Activated naive CD4-positive, alpha-beta T cell treated with anti-CD3 and anti-CD28 coated beads, Interleukin-2, amount 10 ng/mL, durations not matched to agents 7 days and 5 days (primary cell): Measurements from ENCODE around the gene SCN2B.

Source experiments
- CTCF ChIA-PET: fragments of 350-600 bp; sonication (Branson Sonifier 250); formaldehyde crosslinking; loops from one replicate; lab custom pipeline; 2021; ENCODE audit warnings: antibody characterized with exemption; lab: Charles Lee
- DNase-seq: peaks from one replicate; pipeline ENCODE4 v3.0.0-alpha.2; 2020
- H3K27ac Mint-ChIP-seq: one replicate; pipeline ENCODE4 v1.8.0; 2021; ENCODE audit warnings: mild to moderate bottlenecking, moderate library complexity, mixed read lengths
- H3K27me3 Mint-ChIP-seq: one replicate; pipeline ENCODE4 v1.8.0; 2021; ENCODE audit warnings: mild to moderate bottlenecking, mixed read lengths
- H3K36me3 Mint-ChIP-seq: one replicate; pipeline ENCODE4 v1.8.0; 2021; ENCODE audit warnings: mixed read lengths
- H3K4me1 Mint-ChIP-seq: one replicate; pipeline ENCODE4 v1.8.0; 2021; ENCODE audit warnings: mixed read lengths
- H3K4me3 Mint-ChIP-seq: one replicate; pipeline ENCODE4 v1.8.0; 2021; ENCODE audit warnings: mild to moderate bottlenecking, moderate library complexity, mixed read lengths
- H3K9me3 Mint-ChIP-seq: one replicate; pipeline ENCODE4 v1.8.0; 2021; ENCODE audit warnings: mixed read lengths

The SCN2B gene

DNA sequence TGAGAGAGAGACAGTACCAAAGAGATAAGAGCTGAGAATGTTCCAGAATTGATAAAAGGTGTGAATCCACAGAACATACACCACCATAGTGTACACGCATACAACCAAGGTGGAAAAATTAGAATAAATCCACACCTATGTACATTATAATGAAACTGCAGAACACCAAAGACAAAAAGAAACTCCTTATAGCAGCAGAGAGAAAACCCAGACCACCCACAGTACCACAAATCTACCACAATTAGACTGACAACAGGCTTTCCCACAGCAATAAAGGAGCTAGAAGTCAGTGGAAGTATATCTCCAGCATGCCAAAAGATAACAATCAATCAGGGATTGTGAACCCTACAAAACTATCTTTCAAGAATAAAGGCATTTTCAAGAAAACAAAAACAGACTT lies 55.6 kb downstream of the SCN2B start:
- no peaks in the 10 kb centered on the region for H3K36me3 Mint-ChIP-seq
- no peaks in the 10 kb centered on the region for H3K4me1 Mint-ChIP-seq
- no peaks in the 10 kb centered on the region for H3K9me3 Mint-ChIP-seq
- no peak for DNase-seq
- H3K4me3 Mint-ChIP-seq: no peak overlapping the region
- H3K27me3 Mint-ChIP-seq: peaks cover 44% of the 10 kb centered on the region
- H3K27ac Mint-ChIP-seq: no peak overlapping the region
- CTCF ChIA-PET: interaction anchor here (0.8 kb wide), 1 partner anchor 78 kb away, joined by 3 read pairs; no protein-coding TSS in a partner anchor

DNA sequence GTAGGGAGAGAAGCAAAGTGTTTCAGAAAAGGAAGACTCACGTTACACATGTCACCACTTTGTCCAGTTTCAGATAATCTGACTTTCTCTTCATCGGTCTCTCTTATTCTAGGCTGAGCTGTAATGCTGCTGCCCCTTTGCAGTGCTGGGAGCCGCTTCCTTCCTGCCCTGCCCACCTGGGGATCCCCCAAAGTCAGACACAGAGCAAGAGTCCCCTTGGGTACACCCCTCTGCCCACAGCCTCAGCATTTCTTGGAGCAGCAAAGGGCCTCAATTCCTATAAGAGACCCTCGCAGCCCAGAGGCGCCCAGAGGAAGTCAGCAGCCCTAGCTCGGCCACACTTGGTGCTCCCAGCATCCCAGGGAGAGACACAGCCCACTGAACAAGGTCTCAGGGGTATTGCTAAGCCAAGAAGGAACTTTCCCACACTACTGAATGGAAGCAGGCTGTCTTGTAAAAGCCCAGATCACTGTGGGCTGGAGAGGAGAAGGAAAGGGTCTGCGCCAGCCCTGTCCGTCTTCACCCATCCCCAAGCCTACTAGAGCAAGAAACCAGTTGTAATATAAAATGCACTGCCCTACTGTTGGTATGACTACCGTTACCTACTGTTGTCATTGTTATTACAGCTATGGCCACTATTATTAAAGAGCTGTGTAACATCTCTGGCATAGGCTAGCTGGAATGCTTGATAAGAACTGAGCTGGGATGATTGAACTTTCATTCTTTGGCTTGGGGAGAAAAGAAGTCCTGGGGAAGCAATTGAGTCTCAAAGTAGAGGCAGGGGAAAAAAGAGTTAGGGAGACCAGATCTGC lies 58.4 kb downstream of the SCN2B start:
- no peak overlapping the region for H3K4me3 Mint-ChIP-seq
- no peaks in the 10 kb centered on the region for H3K36me3 Mint-ChIP-seq
- peaks cover 57% of the 10 kb centered on the region for H3K27me3 Mint-ChIP-seq
- H3K9me3 Mint-ChIP-seq: no peaks in the 10 kb centered on the region
- CTCF ChIA-PET: interaction anchor here (1.4 to 1.5 kb wide), 2 partner anchors 26 to 310 kb away, joined by 4 read pairs; no protein-coding TSS in a partner anchor
- peaks cover 12% of the 10 kb centered on the region for H3K4me1 Mint-ChIP-seq
- H3K27ac Mint-ChIP-seq: no peak overlapping the region
- no peak for DNase-seq

DNA sequence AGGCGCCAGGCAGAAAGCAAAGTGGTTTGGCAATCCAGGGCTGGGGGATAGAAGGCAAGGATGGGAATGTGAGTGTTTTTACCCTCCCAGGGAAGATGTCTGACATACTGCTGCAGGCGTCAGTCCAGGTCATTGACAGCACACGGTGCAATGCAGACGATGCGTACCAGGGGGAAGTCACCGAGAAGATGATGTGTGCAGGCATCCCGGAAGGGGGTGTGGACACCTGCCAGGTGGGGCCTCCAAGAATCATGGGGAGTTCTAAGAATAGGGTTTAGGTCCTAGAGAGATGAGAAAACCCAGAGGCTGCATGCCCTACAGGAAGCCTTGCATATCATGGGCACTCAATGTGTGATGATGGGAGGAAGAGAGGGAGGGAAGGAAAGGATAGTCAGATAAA lies 61.4 kb downstream of the SCN2B start:
- Mint-ChIP-seq H3K27ac (no peak overlapping the region), H3K4me1 (peaks cover 14% of the 10 kb centered on the region), H3K36me3 (no peaks in the 10 kb centered on the region), H3K4me3 (no peak overlapping the region), H3K9me3 (no peaks in the 10 kb centered on the region), H3K27me3 (peaks cover 61% of the 10 kb centered on the region)
- CTCF ChIA-PET: no interaction called here
- no peak for DNase-seq

DNA sequence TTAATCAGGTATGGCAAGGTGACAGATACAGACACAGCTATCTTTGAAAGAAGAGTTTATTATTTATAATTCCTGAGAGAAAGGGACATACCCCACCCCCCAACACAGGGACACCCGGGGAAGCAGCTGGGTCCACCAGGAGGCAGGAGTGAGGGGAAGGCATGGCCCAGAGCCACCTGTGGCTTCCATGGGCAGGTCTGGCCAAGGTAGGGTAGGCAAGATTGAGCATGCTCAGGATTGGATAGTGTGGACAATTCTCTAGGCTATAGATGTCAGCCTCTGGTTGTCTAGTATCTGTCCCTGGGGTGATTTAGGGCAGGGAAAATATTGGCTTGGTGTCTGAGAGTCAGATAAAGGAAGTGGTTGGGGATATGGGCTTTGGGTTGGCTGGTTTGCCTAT lies 62.2 kb downstream of the SCN2B start:
- Mint-ChIP-seq H3K27me3 (peaks cover 65% of the 10 kb centered on the region), H3K36me3 (no peaks in the 10 kb centered on the region), H3K27ac (no peak overlapping the region), H3K9me3 (no peaks in the 10 kb centered on the region), H3K4me1 (peaks cover 14% of the 10 kb centered on the region), H3K4me3 (no peak overlapping the region)
- DNase-seq: no peak
- CTCF ChIA-PET: interaction anchor here (0.8 to 1.7 kb wide), 2 partner anchors 8 to 57 kb away, joined by 3 to 8 read pairs; no protein-coding TSS in a partner anchor

DNA sequence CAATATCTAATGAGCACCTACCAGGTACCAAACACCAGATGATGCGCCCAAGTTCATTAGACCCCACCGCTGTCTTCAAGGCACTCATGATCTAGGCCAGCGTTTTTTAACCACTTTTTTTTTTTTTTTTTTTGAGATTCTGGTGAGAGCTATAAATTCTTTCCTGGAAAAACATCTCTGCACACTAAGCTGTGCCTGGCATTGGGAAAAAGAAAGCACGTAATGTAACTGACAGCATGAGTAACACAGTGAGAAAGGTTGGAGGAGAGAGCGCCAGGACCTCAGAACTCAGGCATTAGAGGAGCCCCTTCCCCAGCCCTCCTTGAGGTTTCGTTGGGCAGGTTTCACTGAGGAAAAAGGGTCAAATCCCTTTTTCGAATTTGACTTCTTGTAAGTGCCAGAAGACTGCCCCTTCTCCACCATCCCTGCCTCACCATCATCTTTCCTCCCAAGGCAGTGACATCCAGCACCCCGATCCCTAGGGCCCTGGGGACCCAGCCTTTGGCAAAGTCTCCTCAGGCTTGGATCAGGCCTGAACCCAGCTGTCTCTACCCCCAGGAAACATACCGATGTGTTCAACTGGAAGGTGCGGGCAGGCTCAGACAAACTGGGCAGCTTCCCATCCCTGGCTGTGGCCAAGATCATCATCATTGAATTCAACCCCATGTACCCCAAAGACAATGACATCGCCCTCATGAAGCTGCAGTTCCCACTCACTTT lies 63.6 kb downstream of the SCN2B start:
- H3K9me3 Mint-ChIP-seq: no peaks in the 10 kb centered on the region
- H3K4me1 Mint-ChIP-seq: peaks cover 14% of the 10 kb centered on the region
- CTCF ChIA-PET: interaction anchor here (1.7 kb wide), 1 partner anchor 58 kb away, joined by 8 read pairs; no protein-coding TSS in a partner anchor
- H3K4me3 Mint-ChIP-seq: no peak overlapping the region
- H3K36me3 Mint-ChIP-seq: no peaks in the 10 kb centered on the region
- H3K27me3 Mint-ChIP-seq: peaks cover 55% of the 10 kb centered on the region
- H3K27ac Mint-ChIP-seq: no peak overlapping the region
- no peak for DNase-seq
